ENCODE results near the gene CLDND1. TPM values are rescaled to one million over a fixed set of nuclear protein-coding genes. Genes with fewer than 3 reads are reported as not detected.

The CLDND1 gene
- 100 to 1,000 TPM in 2 of 4 donors, 10 to 100 TPM in 2; 80.0 to 192 (median 109) TPM for total RNA-seq

DNA sequence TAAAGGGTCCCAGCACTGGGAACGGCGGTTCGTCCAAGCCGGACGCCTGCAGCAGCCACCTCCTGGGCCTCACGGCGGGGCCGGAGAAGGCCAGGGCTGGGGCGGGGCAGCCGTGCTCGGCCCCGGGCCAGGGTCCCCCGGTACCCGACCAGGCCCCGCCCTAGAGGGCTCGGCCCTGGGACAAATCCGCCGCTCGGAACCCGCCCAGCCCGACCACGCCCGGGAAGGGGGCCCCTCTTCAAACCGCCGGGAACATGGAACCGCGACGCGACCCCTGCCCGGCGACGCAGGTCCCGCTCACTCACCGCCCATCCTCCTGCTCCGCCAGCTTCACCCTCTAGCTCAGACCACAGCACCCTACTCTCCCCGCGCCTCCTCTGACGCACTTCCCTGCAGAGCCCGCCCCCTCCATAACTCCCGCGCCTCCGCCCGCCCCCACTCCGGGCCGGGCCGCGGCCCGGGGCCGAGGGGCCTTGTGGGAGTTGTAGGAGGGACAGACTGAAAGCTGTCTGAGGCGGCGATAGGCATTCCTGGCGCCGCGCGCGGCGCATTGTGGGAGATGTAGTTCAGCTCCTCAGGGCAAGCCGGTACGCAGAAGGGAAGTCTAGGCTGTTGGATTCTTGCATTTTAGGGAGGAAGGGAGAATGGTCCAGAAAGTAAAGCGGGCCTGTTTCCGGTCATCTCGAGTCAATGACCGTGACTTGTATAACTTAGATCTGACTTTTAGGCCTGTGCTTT is at the start of gene CLDND1:
Gene CLDND1, minus strand, starts transcription at position 359 of the 738 bp plus-strand sequence. CDS start 1,478 bp downstream, outside the sequence.
- peak; percentile 88 for DNase-seq
- Histone ChIP-seq H3K4me3 (peak within 1 kb of the TSS; percentile 68 to 93 (median 78)), H3K36me3 (peaks cover 0 to 36% (median 0%) of the 10 kb centered on the region in 3 donors), H3K9me3 (no peaks in the 10 kb centered on the region), H3K27me3 (no peaks in the 10 kb centered on the region), H3K4me1 (peaks cover 13 to 46% (median 15%) of the 10 kb centered on the region in 3 donors), H3K27ac (peak within 1 kb of the TSS; percentile 94 to 99 (median 97))
- peak in 3 of 4 donors; percentile 83 to 95 (median 88) for TF ChIP-seq POLR2A (IDR thresholded peaks at IDR 0.05)
- TF ChIP-seq, protein P1, sequence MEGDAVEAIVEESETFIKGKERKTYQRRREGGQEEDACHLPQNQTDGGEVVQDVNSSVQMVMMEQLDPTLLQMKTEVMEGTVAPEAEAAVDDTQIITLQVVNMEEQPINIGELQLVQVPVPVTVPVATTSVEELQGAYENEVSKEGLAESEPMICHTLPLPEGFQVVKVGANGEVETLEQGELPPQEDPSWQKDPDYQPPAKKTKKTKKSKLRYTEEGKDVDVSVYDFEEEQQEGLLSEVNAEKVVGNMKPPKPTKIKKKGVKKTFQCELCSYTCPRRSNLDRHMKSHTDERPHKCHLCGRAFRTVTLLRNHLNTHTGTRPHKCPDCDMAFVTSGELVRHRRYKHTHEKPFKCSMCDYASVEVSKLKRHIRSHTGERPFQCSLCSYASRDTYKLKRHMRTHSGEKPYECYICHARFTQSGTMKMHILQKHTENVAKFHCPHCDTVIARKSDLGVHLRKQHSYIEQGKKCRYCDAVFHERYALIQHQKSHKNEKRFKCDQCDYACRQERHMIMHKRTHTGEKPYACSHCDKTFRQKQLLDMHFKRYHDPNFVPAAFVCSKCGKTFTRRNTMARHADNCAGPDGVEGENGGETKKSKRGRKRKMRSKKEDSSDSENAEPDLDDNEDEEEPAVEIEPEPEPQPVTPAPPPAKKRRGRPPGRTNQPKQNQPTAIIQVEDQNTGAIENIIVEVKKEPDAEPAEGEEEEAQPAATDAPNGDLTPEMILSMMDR (IDR thresholded peaks at IDR 0.05), result no peak
- WGBS, 2 donors, result 0 to 2% methylated on average over 14 to 24 of the region's 63 CpGs
- intact Hi-C loops (cut with DNase I), result no loop called here

DNA sequence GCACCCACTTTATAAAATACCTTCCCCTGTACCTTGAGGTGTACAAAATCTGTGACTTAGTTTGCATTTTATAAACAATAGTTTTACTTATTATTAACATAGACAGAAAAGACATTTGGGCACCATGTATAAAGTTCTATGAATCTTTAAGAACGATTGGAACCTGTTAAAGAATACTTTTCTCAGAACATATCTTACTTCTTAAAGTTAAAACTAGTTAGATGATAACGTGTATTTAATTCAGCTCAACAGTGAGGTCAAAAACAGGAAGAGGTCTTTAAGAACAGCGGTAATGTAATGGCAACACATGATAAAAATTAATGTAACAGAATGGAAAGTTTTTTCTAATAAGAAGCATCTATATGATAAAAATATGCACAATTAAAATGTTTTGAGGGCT is 45.7 kb upstream of the CLDND1 start:
- H3K4me1 ChIP-seq, result no peaks in the 10 kb centered on the region
- no peaks in the 10 kb centered on the region for H3K36me3 ChIP-seq
- TF ChIP-seq POLR2A (IDR thresholded peaks at IDR 0.05), result no peak
- TF ChIP-seq, protein P1 (IDR thresholded peaks at IDR 0.05), result no peak
- 71 to 72% methylated on average over 3 of the region's 3 CpGs for WGBS, 2 donors
- intact Hi-C loops (cut with DNase I), result no loop called here
- DNase-seq, result no peak
- no peak overlapping the region for H3K27ac ChIP-seq
- H3K27me3 ChIP-seq, result no peaks in the 10 kb centered on the region
- no peak overlapping the region for H3K4me3 ChIP-seq
- H3K9me3 ChIP-seq, result no peaks in the 10 kb centered on the region

DNA sequence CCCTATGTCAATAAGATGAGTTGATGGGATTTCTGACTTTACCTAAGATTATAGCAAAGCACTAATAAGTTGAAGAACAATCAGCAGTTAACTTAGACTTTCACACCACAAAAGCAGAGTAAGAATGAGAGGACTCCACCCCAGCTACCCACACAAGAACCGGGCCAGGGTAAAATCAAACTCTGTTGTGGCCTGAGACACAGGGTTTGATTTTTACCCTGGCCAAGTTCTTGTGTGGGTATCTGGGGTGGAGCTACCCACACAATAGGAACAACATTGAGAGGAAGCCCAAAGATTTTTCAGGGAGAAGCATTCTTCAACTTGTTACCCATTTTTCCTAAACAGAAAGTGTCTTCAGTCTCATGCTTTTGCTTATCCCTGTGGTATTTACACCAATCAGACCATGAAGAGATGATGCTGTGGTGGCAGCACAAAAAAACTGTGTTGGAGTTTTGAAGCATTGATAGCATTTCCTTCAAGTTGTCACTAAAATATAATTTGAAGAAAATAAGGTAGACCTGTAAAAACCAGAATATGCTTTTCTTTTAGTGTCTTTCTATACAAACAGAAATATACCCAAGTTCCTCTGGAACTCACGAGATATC is 45.1 kb upstream of the CLDND1 start:
- intact Hi-C loops (cut with DNase I), result no loop called here
- no peaks in the 10 kb centered on the region for H3K27me3 ChIP-seq
- no peaks in the 10 kb centered on the region for H3K36me3 ChIP-seq
- H3K4me3 ChIP-seq, result no peak overlapping the region
- H3K4me1 ChIP-seq, result no peaks in the 10 kb centered on the region
- H3K27ac ChIP-seq, result no peak overlapping the region
- no peaks in the 10 kb centered on the region for H3K9me3 ChIP-seq
- TF ChIP-seq POLR2A (IDR thresholded peaks at IDR 0.05), result no peak
- TF ChIP-seq, protein P1 (IDR thresholded peaks at IDR 0.05), result no peak
- no peak for DNase-seq
- WGBS, 2 donors, result 55 to 60% methylated on average over 2 of the region's 2 CpGs

DNA sequence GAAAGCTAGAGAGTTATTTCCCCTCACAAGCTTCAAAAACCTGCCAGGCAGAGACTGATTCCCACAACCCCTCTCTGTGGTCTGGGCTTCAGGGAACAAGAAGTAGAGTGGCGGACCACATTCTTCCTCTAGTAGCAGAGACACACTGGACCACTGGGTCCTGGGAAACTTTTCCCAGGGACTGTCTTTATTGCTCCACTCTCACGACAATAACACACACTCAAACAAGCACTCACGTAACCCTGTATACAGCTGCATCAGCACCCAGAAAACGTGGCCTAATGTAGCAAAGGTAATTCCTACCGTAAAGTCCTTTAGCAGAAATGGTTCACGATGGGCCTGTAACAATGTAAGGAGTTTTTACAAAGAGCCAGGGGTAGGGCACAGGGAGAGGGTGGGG is 43.1 kb upstream of the CLDND1 start:
- Histone ChIP-seq H3K27me3 (no peaks in the 10 kb centered on the region), H3K9me3 (no peaks in the 10 kb centered on the region), H3K4me3 (no peak overlapping the region), H3K27ac (no peak overlapping the region), H3K4me1 (no peaks in the 10 kb centered on the region), H3K36me3 (no peaks in the 10 kb centered on the region)
- TF ChIP-seq, protein P1 (IDR thresholded peaks at IDR 0.05), result no peak
- TF ChIP-seq POLR2A (IDR thresholded peaks at IDR 0.05), result no peak
- 77 to 78% methylated on average over 6 of the region's 6 CpGs for WGBS, 2 donors
- intact Hi-C loops (cut with DNase I), result no loop called here
- no peak for DNase-seq

DNA sequence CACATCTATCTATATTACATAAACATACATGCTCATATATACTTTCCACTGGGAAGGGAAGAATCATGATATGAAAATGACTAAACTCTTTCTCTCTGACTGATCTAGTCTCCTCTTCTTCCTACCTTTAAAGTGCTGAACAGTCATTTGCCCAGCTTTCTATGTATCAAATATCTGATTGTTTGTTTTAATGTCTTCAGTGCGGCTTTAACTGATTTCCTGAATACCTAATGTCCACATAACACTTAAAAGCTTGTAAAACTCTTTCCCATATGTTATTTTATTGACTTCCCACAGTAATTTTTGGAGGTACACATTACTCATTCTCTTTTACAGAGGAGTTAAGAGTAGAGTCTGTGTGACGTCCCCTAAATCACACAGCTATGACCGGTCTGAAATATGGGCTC is 42.5 kb upstream of the CLDND1 start:
- H3K9me3 ChIP-seq, result no peaks in the 10 kb centered on the region
- intact Hi-C loops (cut with DNase I), result no loop called here
- H3K4me3 ChIP-seq, result no peak overlapping the region
- no peak for DNase-seq
- H3K27ac ChIP-seq, result no peak overlapping the region
- no peaks in the 10 kb centered on the region for H3K27me3 ChIP-seq
- 50 to 60% methylated on average over 3 of the region's 3 CpGs for WGBS, 2 donors
- no peaks in the 10 kb centered on the region for H3K36me3 ChIP-seq
- TF ChIP-seq POLR2A (IDR thresholded peaks at IDR 0.05), result no peak
- TF ChIP-seq, protein P1 (IDR thresholded peaks at IDR 0.05), result no peak
- H3K4me1 ChIP-seq, result no peaks in the 10 kb centered on the region

Data from esophagus squamous epithelium (tissue), 5 donors.